Measurements from ENCODE around the gene LIN37. TPM values are rescaled to one million over a fixed set of nuclear protein-coding genes. Genes with fewer than 3 reads are reported as not detected.

Gene LIN37
- total RNA-seq, 2 donors from 2014 or later, result 5.1 to 7.5 TPM

DNA sequence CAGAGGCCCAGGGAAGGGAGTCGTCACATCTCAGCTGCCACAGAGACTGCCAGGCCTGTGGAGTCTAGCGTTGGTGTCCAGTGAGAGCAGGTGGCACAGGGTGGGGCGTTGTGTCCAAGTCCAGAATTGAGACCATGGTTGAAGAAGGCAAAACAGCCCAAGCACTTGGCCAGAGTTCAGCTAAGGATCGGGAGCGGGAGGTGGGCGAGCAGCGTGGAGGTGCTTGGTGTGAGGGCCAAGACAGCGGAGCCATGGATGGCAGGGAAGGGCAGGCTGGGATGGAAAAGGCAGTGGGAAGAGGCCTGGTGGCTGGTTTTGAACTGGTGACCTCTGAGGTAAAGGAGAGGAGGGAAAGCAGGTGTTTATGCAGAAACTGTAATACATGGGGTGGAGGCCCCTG is 14.1 kb upstream of the LIN37 start:
- peaks cover 6% of the 10 kb centered on the region for H3K36me3 ChIP-seq

DNA sequence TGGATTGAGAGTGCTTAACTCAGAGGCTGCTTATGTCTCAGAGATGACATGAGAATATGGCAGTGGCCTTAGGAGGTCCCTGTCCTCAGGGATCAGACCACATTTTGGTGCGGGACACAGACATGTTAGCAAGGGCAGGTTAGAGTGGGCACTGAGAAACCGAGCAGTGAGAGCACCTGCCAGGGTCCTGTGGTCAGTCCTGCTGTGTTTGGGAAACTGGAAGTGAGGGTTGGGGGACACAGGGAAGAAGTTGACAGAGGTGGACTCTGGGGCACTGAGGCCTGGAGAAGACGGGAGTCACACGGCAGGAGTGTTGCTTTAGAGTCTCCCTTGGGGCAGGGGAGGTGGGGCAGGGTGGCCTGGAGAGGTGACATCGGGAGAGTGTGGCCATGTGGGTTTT is 13.5 kb upstream of the LIN37 start:
- no peak overlapping the region for H3K9ac ChIP-seq (ENCODE audit: low read depth in 2 of 2, low read length in 2 of 2)
- no peak overlapping the region for H3K27ac ChIP-seq
- H3K9me3 ChIP-seq, result no peaks in the 10 kb centered on the region
- no peak overlapping the region for H3K4me3 ChIP-seq
- intact Hi-C loops (cut with DNase I), result no loop called here
- peaks cover 5% of the 10 kb centered on the region for H3K4me1 ChIP-seq
- TF ChIP-seq, protein P1, sequence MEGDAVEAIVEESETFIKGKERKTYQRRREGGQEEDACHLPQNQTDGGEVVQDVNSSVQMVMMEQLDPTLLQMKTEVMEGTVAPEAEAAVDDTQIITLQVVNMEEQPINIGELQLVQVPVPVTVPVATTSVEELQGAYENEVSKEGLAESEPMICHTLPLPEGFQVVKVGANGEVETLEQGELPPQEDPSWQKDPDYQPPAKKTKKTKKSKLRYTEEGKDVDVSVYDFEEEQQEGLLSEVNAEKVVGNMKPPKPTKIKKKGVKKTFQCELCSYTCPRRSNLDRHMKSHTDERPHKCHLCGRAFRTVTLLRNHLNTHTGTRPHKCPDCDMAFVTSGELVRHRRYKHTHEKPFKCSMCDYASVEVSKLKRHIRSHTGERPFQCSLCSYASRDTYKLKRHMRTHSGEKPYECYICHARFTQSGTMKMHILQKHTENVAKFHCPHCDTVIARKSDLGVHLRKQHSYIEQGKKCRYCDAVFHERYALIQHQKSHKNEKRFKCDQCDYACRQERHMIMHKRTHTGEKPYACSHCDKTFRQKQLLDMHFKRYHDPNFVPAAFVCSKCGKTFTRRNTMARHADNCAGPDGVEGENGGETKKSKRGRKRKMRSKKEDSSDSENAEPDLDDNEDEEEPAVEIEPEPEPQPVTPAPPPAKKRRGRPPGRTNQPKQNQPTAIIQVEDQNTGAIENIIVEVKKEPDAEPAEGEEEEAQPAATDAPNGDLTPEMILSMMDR (IDR thresholded peaks at IDR 0.05), result no peak
- H3K27me3 ChIP-seq, result no peaks in the 10 kb centered on the region
- DNase-seq, result no peak
- peaks cover 4% of the 10 kb centered on the region for H3K36me3 ChIP-seq

More for the DNA sequence above, 14.1 kb upstream of the LIN37 start:
- DNase-seq, result no peak
- no peak overlapping the region for H3K4me3 ChIP-seq
- H3K4me1 ChIP-seq, result no peaks in the 10 kb centered on the region
- TF ChIP-seq, protein P1 (IDR thresholded peaks at IDR 0.05), result no peak
- no peak overlapping the region for H3K27ac ChIP-seq
- H3K9me3 ChIP-seq, result no peaks in the 10 kb centered on the region
- no peak overlapping the region for H3K9ac ChIP-seq (ENCODE audit: low read depth in 2 of 2, low read length in 2 of 2)
- H3K27me3 ChIP-seq, result no peaks in the 10 kb centered on the region
- intact Hi-C loops (cut with DNase I), result no loop called here

DNA sequence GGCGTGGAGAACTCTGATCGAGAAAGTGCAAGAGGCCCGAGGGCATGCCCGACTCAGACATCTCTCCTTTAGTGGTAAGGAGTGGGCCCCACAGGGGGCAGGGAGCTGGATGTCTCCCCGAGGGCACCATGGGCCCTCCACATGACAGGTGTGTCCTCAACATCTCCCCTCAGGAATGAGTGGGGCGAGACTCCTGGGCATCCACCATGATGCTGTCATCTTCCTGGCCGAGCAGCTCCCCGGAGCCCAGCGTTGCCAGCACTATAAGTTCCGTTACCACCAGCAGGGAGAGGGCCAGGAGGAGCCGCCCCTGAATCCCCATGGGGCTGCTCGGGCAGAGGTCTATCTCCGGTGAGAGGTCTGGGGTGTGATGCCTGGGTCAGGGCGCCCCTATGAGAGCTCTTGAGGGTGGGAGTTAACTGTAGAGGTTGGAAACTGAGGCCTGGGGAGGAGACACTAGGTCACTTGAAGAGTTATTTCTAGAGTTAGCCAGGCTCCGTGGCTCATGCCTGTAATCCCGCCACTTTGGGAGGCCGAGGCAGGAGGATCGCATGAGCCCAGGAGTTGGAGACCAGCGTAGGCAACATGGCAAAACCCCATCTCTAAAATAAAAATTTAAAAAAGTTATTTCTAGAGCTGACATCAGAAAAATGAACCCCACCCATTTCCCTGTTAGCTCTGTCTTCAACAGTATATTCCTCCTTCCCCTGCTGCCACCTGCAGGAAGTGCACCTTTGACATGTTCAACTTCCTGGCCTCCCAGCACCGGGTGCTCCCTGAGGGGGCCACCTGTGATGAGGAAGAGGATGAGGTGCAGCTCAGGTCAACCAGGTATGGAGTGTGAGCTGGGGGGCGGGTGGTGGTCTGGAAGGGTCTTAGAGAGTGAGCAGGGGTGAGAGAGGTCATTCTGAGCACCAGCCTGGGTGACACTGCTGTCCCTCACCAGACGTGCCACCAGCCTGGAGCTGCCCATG is 11.2 kb upstream of the LIN37 start:
- intact Hi-C loops (cut with DNase I), result no loop called here
- peaks cover 9% of the 10 kb centered on the region for H3K4me1 ChIP-seq
- DNase-seq, result no peak

DNA sequence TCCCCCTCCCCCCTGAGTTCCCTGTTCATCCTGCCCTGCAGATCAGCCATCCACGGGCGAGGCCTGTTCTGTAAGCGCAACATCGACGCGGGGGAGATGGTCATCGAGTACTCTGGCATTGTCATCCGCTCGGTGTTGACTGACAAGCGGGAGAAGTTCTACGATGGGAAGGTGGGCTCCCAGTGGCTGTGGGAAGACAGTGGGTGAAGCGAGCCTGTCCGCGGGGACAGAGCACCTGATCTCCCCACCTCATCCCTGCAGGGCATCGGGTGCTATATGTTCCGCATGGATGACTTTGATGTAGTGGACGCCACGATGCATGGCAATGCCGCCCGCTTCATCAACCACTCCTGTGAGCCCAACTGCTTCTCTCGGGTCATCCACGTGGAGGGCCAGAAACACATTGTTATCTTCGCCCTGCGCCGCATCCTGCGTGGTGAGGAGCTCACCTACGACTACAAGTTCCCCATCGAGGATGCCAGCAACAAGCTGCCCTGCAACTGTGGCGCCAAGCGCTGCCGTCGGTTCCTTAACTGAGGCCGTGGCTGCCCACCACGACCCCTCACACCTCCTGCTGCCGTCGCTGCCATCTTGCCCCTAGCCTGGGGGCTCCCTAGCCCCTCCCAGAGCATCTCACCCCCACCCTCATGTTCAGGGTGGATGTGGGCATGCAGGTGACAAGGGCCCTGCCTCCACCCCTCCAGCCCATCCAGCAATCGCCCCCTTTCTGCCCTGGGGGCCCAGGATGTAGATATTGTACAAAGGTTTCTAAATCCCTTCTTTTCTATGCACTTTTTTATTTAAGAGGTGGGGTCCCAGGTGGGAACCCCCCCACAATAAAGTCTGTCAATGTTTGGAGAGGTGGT is 10.1 kb upstream of the LIN37 start:
- Histone ChIP-seq H3K9me3 (no peaks in the 10 kb centered on the region), H3K27ac (no peak overlapping the region), H3K4me1 (peaks cover 9% of the 10 kb centered on the region), H3K36me3 (no peaks in the 10 kb centered on the region), H3K4me3 (no peak overlapping the region), H3K9ac (ENCODE audit: low read depth in 2 of 2, low read length in 2 of 2) (no peak overlapping the region), H3K27me3 (no peaks in the 10 kb centered on the region)
- intact Hi-C loops (cut with DNase I), result no loop called here
- no peak for DNase-seq
- TF ChIP-seq, protein P1 (IDR thresholded peaks at IDR 0.05), result no peak

More for the DNA sequence above, 11.2 kb upstream of the LIN37 start:
- no peak overlapping the region for H3K27ac ChIP-seq
- H3K9me3 ChIP-seq, result no peaks in the 10 kb centered on the region
- no peak overlapping the region for H3K4me3 ChIP-seq
- H3K9ac ChIP-seq (ENCODE audit: low read depth in 2 of 2, low read length in 2 of 2), result no peak overlapping the region
- no peaks in the 10 kb centered on the region for H3K36me3 ChIP-seq
- TF ChIP-seq, protein P1 (IDR thresholded peaks at IDR 0.05), result no peak
- H3K27me3 ChIP-seq, result no peaks in the 10 kb centered on the region

DNA sequence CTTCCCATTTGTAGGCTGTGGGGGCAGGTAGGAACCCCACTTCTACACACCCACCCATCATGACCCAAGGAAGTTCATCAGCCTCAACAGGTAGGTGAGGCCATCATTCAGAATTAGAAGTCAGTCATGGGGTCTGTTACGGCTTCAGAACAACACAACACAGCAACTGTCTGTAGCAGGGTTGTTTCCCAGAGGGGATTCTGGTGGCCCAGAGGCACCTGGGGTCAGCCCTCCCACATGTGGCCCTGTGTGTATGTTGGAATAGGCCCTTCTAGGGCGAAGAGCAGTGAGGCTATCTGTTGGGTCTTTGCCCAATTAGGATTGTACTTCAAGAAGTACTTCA is 9.5 kb upstream of the LIN37 start:
- Histone ChIP-seq H3K4me3 (no peak overlapping the region), H3K9ac (ENCODE audit: low read depth in 2 of 2, low read length in 2 of 2) (no peak overlapping the region), H3K27ac (no peak overlapping the region), H3K4me1 (peaks cover 9% of the 10 kb centered on the region), H3K36me3 (no peaks in the 10 kb centered on the region), H3K9me3 (no peaks in the 10 kb centered on the region), H3K27me3 (no peaks in the 10 kb centered on the region)
- TF ChIP-seq, protein P1 (IDR thresholded peaks at IDR 0.05), result no peak
- no peak for DNase-seq
- intact Hi-C loops (cut with DNase I), result no loop called here
